CD4-positive, alpha-beta memory T cell (primary cell): ENCODE measurements around the gene FOXP1. TPM values are rescaled to one million over a fixed set of nuclear protein-coding genes. Genes with fewer than 3 reads are reported as not detected.
A peak's percentile ranks its signal among the peaks of the same experiment; 100 is the strongest.

Experiments used
- CTCF ChIA-PET: fragments of 350-600 bp; sonication (Branson Sonifier 250); formaldehyde crosslinking; loops from one replicate; lab custom pipeline; 2021; ENCODE audit warnings: inconsistent platforms; ENCODE audit not compliant: partially characterized antibody; lab: Charles Lee
- POLR2A ChIA-PET: fragments of 350-600 bp; sonication (Branson Sonifier 250); formaldehyde crosslinking; loops from one replicate; lab custom pipeline; 2021; ENCODE audit not compliant: partially characterized antibody; lab: Charles Lee
- DNase-seq, 5 donors: peaks; one replicate each; pipeline versions ENCODE4 v3.0.0 to v3.0.0-alpha.2; 2020 to 2022; ENCODE audit warnings: mixed read lengths in 1 of 5
- H3K27ac ChIP-seq: one replicate; pipeline ENCODE4 v1.7.0; 2013; ENCODE audit warnings: low read depth, low read length
- H3K27me3 ChIP-seq: 2 replicates; pipeline ENCODE4 v1.7.0; 2013; ENCODE audit warnings: mild to moderate bottlenecking, low read length, moderate library complexity; ENCODE audit not compliant: insufficient read depth
- H3K36me3 ChIP-seq: 2 replicates; pipeline ENCODE4 v1.7.0; 2013; ENCODE audit warnings: mild to moderate bottlenecking, low read length, moderate library complexity; ENCODE audit not compliant: insufficient read depth
- H3K4me1 ChIP-seq: 2 replicates; pipeline ENCODE4 v1.7.0; 2013; ENCODE audit warnings: mild to moderate bottlenecking, low read length, moderate library complexity; ENCODE audit not compliant: insufficient read depth
- H3K4me3 ChIP-seq, 2 donors: one replicate each; pipeline ENCODE4 v1.7.0; 2013; ENCODE audit warnings: low read length in 2 of 2, mild to moderate bottlenecking in 1 of 2
- H3K9me3 ChIP-seq, 2 donors: one replicate each; pipeline ENCODE4 v1.7.0; 2013; ENCODE audit warnings: low read length in 2 of 2, control low read depth in 1 of 2; ENCODE audit not compliant: control insufficient read depth in 1 of 2
- H3K27ac Mint-ChIP-seq, 7 donors: one replicate each; pipeline ENCODE4 v1.8.0; 2020 to 2021; ENCODE audit warnings: mixed read lengths in 7 of 7, mild to moderate bottlenecking in 6 of 7, inconsistent platforms in 3 of 7, moderate library complexity in 3 of 7
- H3K27me3 Mint-ChIP-seq, 2 donors: one replicate each; pipeline ENCODE4 v1.8.0; 2020 to 2021; ENCODE audit warnings: mixed read lengths in 2 of 2
- H3K36me3 Mint-ChIP-seq, 2 donors: one replicate each; pipeline ENCODE4 v1.8.0; 2020 to 2021; ENCODE audit warnings: mixed read lengths in 2 of 2, inconsistent platforms in 1 of 2, mild to moderate bottlenecking in 1 of 2
- H3K4me1 Mint-ChIP-seq, 4 donors: one replicate each; pipeline ENCODE4 v1.8.0; 2020 to 2021; ENCODE audit warnings: mixed read lengths in 4 of 4, mild to moderate bottlenecking in 1 of 4
- H3K4me3 Mint-ChIP-seq, 8 donors: one replicate each; pipeline ENCODE4 v1.8.0; 2020 to 2021; ENCODE audit warnings: mixed read lengths in 8 of 8, mild to moderate bottlenecking in 7 of 8, moderate library complexity in 6 of 8, inconsistent platforms in 3 of 8
- H3K9me3 Mint-ChIP-seq, 8 donors: one replicate each; pipeline ENCODE4 v1.8.0; 2020 to 2021; ENCODE audit warnings: mixed read lengths in 8 of 8, mild to moderate bottlenecking in 5 of 8, inconsistent platforms in 3 of 8, moderate library complexity in 1 of 8
- intact Hi-C: fragments of 100-400 bp; cut with micrococcal nuclease; formaldehyde crosslinking; loops from one replicate; pipeline ENCODE4 v1.15.1; 2023
- polyA plus RNA-seq, 2 donors: library from polyadenylated mRNA; unstranded; fragments of 300-500 nt; fragmentation: Illumina TruSeq; gene quantifications; one replicate each; pipeline ENCODE4 v1.2.3, GENCODE V29; 2021
- total RNA-seq, 2 experiments: library from RNA; stranded (reverse); gene quantifications; one replicate each; pipeline ENCODE4 v1.2.3, GENCODE V29; 2021

Gene FOXP1
- total and polyA plus RNA-seq, 4 experiments from 2014 or later, result 189 to 348 (median 279) TPM

GRCh38 chr3:71341721-71342120 lies 241.8 kb downstream of the FOXP1 start:
- Mint-ChIP-seq H3K4me3 (no peak overlapping the region), H3K36me3 (peaks cover 39 to 40% of the 10 kb centered on the region in 2 donors), H3K27ac (peak overlapping the region in 1 of 7 donors; percentile 37), H3K27me3 (no peaks in the 10 kb centered on the region), H3K9me3 (peaks cover 0 to 14% (median 6%) of the 10 kb centered on the region in 8 donors), H3K4me1 (peaks cover 19 to 43% (median 33%) of the 10 kb centered on the region in 4 donors)
- H3K9me3 ChIP-seq, result peaks cover 0 to 3% of the 10 kb centered on the region in 2 donors
- intact Hi-C loops, result no loop called here
- H3K27me3 ChIP-seq, result no peaks in the 10 kb centered on the region
- H3K4me3 ChIP-seq, result no peak overlapping the region
- ChIA-PET POLR2A (no interaction called here), CTCF (interaction anchor here (2.1 kb wide), 1 partner anchor 10 kb away, joined by 4 read pairs; no protein-coding TSS in a partner anchor)
- H3K4me1 ChIP-seq, result peaks cover 3% of the 10 kb centered on the region
- DNase-seq, result no peak
- no peak overlapping the region for H3K27ac ChIP-seq
- no peaks in the 10 kb centered on the region for H3K36me3 ChIP-seq

- Mint-ChIP-seq H3K27me3 (no peaks in the 10 kb centered on the region), H3K9me3 (peaks cover 0 to 14% (median 6%) of the 10 kb centered on the region in 8 donors), H3K4me3 (peak overlapping the region in 1 of 8 donors; percentile 0), H3K36me3 (peaks cover 44 to 46% of the 10 kb centered on the region in 2 donors), H3K27ac (peak overlapping the region in 3 of 7 donors; percentile 16 to 50 (median 35)), H3K4me1 (peaks cover 21 to 44% (median 29%) of the 10 kb centered on the region in 4 donors)
- intact Hi-C loops, result no loop called here
- no peak for DNase-seq
- POLR2A ChIA-PET, result no interaction called here
- Histone ChIP-seq H3K27me3 (no peaks in the 10 kb centered on the region), H3K36me3 (no peaks in the 10 kb centered on the region), H3K4me3 (no peak overlapping the region), H3K27ac (no peak overlapping the region), H3K9me3 (peaks cover 0 to 3% of the 10 kb centered on the region in 2 donors), H3K4me1 (peaks cover 3% of the 10 kb centered on the region)
- CTCF ChIA-PET, result no interaction called here
These were observed 244.5 kb downstream of the FOXP1 start for GRCh38 chr3:71339049-71339448.

GRCh38 chr3:71332813-71333212 lies 250.7 kb downstream of the FOXP1 start:
- Histone ChIP-seq H3K4me1 (no peaks in the 10 kb centered on the region), H3K27me3 (no peaks in the 10 kb centered on the region), H3K36me3 (no peaks in the 10 kb centered on the region), H3K9me3 (no peaks in the 10 kb centered on the region), H3K4me3 (no peak overlapping the region), H3K27ac (no peak overlapping the region)
- H3K9me3 Mint-ChIP-seq, result peaks cover 0 to 7% (median under 1%) of the 10 kb centered on the region in 8 donors
- intact Hi-C loops, result no loop called here
- ChIA-PET CTCF (no interaction called here), POLR2A (no interaction called here)
- H3K27me3 Mint-ChIP-seq, result no peaks in the 10 kb centered on the region
- DNase-seq, result no peak
- H3K36me3 Mint-ChIP-seq, result peaks cover 60 to 65% of the 10 kb centered on the region in 2 donors
- H3K27ac Mint-ChIP-seq, result peak overlapping the region in 3 of 7 donors; percentile 38 to 66 (median 42)
- H3K4me1 Mint-ChIP-seq, result peaks cover 12 to 22% (median 16%) of the 10 kb centered on the region in 4 donors
- no peak overlapping the region for H3K4me3 Mint-ChIP-seq

GRCh38 chr3:71330909-71331308 lies 252.6 kb downstream of the FOXP1 start:
- H3K27me3 ChIP-seq, result no peaks in the 10 kb centered on the region
- H3K4me1 ChIP-seq, result no peaks in the 10 kb centered on the region
- DNase-seq, result no peak
- Mint-ChIP-seq H3K27me3 (no peaks in the 10 kb centered on the region), H3K9me3 (peaks cover 0 to 7% (median under 1%) of the 10 kb centered on the region in 8 donors), H3K27ac (no peak overlapping the region), H3K4me3 (no peak overlapping the region), H3K4me1 (peaks cover 8 to 23% (median 15%) of the 10 kb centered on the region in 4 donors), H3K36me3 (peaks cover 67 to 77% of the 10 kb centered on the region in 2 donors)
- intact Hi-C loops, result no loop called here
- no peak overlapping the region for H3K4me3 ChIP-seq
- H3K27ac ChIP-seq, result no peak overlapping the region
- ChIA-PET CTCF (no interaction called here), POLR2A (no interaction called here)
- no peaks in the 10 kb centered on the region for H3K9me3 ChIP-seq
- no peaks in the 10 kb centered on the region for H3K36me3 ChIP-seq

- no peak overlapping the region for H3K27ac ChIP-seq
- peaks cover 8 to 23% (median 16%) of the 10 kb centered on the region in 4 donors for H3K4me1 Mint-ChIP-seq
- H3K27ac Mint-ChIP-seq, result no peak overlapping the region
- ChIA-PET CTCF (no interaction called here), POLR2A (no interaction called here)
- H3K9me3 ChIP-seq, result no peaks in the 10 kb centered on the region
- intact Hi-C loops, result no loop called here
- no peaks in the 10 kb centered on the region for H3K27me3 Mint-ChIP-seq
- H3K27me3 ChIP-seq, result no peaks in the 10 kb centered on the region
- no peak for DNase-seq
- no peaks in the 10 kb centered on the region for H3K4me1 ChIP-seq
- no peak overlapping the region for H3K4me3 ChIP-seq
- H3K36me3 Mint-ChIP-seq, result peaks cover 67 to 77% of the 10 kb centered on the region in 2 donors
- H3K9me3 Mint-ChIP-seq, result peaks cover 0 to 7% (median under 1%) of the 10 kb centered on the region in 8 donors
- no peak overlapping the region for H3K4me3 Mint-ChIP-seq
- H3K36me3 ChIP-seq, result no peaks in the 10 kb centered on the region
These were observed 253.0 kb downstream of the FOXP1 start for GRCh38 chr3:71330505-71330904.

GRCh38 chr3:71329817-71330216 lies 253.7 kb downstream of the FOXP1 start:
- CTCF ChIA-PET, result interaction anchor here (1.4 kb wide), 1 partner anchor 17 kb away, joined by 4 read pairs; no protein-coding TSS in a partner anchor
- peaks cover 0 to 7% (median under 1%) of the 10 kb centered on the region in 8 donors for H3K9me3 Mint-ChIP-seq
- no peak for DNase-seq
- H3K27me3 ChIP-seq, result no peaks in the 10 kb centered on the region
- H3K4me1 Mint-ChIP-seq, result peaks cover 8 to 23% (median 14%) of the 10 kb centered on the region in 4 donors
- POLR2A ChIA-PET, result no interaction called here
- peaks cover 66 to 73% of the 10 kb centered on the region in 2 donors for H3K36me3 Mint-ChIP-seq
- H3K4me3 ChIP-seq, result no peak overlapping the region
- intact Hi-C loops, result no loop called here
- H3K27ac Mint-ChIP-seq, result no peak overlapping the region
- H3K4me3 Mint-ChIP-seq, result no peak overlapping the region
- no peaks in the 10 kb centered on the region for H3K27me3 Mint-ChIP-seq
- no peaks in the 10 kb centered on the region for H3K4me1 ChIP-seq
- H3K27ac ChIP-seq, result no peak overlapping the region
- H3K9me3 ChIP-seq, result no peaks in the 10 kb centered on the region
- no peaks in the 10 kb centered on the region for H3K36me3 ChIP-seq

GRCh38 chr3:71328926-71329325 lies 254.6 kb downstream of the FOXP1 start:
- no peak overlapping the region for H3K4me3 ChIP-seq
- POLR2A ChIA-PET, result interaction anchor here (0.6 kb wide), 1 partner anchor 167 kb away, joined by 3 read pairs; no protein-coding TSS in a partner anchor
- H3K27me3 ChIP-seq, result no peaks in the 10 kb centered on the region
- H3K36me3 ChIP-seq, result no peaks in the 10 kb centered on the region
- no peaks in the 10 kb centered on the region for H3K9me3 ChIP-seq
- peak overlapping the region in 1 of 7 donors; percentile 25 for H3K27ac Mint-ChIP-seq
- no peak for DNase-seq
- H3K27me3 Mint-ChIP-seq, result no peaks in the 10 kb centered on the region
- H3K4me1 ChIP-seq, result no peaks in the 10 kb centered on the region
- H3K27ac ChIP-seq, result no peak overlapping the region
- no peak overlapping the region for H3K4me3 Mint-ChIP-seq
- peaks cover 0 to 7% (median under 1%) of the 10 kb centered on the region in 8 donors for H3K9me3 Mint-ChIP-seq
- intact Hi-C loops, result no loop called here
- H3K36me3 Mint-ChIP-seq, result peaks cover 64 to 66% of the 10 kb centered on the region in 2 donors
- CTCF ChIA-PET, result interaction anchor here (0.9 to 1.4 kb wide), 2 partner anchors 16 to 129 kb away, joined by 4 to 5 read pairs; no protein-coding TSS in a partner anchor
- peaks cover 7 to 23% (median 14%) of the 10 kb centered on the region in 4 donors for H3K4me1 Mint-ChIP-seq
